NCI-H524 (cell line): Measurements from ENCODE around the gene TMEM220.

ENCODE experiments used
- DNase-seq, 2 experiments: peaks; one replicate each; lab custom pipeline; 2025; lab: John Stamatoyannopoulos, UW

TMEM220 gene

GRCh38 chr17:10729334-10730193 is at the start of gene TMEM220:
Gene TMEM220, minus strand, starts transcription at chr17:10730023. Its CDS starts 172 bp downstream, at chr17:10729851.
- DNase-seq = peak in 1 of 2 experiments; percentile 45

DNA sequence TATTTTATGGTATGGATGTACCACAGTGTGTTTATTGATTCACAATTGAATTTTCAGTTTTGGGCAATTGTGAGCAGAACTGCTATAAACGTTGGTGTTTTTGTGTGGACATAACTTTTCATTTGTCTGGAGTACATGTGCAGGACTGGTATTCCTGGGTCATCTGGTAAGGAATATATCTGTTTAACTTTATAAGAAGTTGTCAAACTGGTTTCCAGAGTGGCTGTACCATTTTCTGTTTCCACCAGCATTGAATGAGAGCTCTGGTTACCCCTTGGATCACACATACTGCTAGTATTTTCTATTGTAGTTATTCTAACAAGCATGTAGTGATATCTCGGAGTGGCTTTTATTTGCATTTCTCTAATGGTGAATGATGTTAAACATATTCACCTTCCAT is 49.8 kb upstream of the TMEM220 start:
- no peak for DNase-seq

DNA sequence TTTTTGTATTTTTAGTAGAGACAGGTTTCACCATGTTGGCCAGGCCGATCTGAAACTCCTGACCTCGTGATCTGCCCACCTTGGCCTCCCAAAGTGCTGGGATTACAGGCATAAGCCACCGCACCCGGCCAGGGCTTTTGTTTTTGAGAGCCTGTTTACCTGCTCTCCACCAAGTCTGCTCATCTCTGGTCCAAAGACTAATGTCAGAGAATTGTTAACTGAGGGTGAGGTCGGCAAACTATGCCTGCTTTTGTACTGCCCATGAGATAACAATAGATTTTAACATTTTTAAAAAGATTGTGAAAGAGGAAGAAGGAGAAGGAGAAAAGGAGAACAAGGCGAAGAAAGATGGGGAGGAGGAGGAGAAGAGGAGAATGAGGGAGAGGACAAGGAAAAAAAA is 48.1 kb upstream of the TMEM220 start:
- no peak for DNase-seq

DNA sequence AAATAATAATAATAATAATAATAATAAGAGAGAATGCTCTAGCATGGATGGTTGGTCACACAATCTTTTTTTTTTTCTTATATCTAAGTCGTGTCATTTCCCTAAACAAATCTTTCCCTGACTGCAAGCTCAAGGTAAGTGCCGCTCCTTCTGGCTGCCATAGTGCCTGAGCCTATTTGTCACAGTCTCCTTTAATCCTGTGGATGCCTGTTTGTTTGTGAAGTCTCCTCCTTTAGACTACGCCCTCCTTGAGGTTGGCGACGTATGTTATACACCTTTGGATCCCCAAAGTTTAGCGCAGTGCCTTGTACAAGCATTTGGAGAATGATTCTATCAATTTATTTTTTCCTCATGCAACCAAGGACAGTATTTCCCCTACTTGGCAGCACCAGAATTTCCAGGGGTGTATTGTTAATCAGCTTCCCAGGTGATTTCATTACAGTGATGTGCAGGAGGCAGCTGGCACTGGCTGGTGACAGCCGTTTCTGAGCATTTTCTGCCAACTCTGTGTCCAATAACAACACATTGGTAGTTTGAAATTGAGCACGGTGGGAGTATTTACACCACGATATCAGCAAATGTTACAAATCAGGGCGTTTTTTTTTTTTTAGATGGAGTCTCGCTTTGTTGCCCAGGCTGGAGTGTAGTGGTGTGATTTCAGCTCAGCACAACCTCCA is 47.4 kb upstream of the TMEM220 start:
- DNase-seq = no peak

GRCh38 chr17:10776381-10776780 is 46.6 kb upstream of the TMEM220 start:
- no peak for DNase-seq

DNA sequence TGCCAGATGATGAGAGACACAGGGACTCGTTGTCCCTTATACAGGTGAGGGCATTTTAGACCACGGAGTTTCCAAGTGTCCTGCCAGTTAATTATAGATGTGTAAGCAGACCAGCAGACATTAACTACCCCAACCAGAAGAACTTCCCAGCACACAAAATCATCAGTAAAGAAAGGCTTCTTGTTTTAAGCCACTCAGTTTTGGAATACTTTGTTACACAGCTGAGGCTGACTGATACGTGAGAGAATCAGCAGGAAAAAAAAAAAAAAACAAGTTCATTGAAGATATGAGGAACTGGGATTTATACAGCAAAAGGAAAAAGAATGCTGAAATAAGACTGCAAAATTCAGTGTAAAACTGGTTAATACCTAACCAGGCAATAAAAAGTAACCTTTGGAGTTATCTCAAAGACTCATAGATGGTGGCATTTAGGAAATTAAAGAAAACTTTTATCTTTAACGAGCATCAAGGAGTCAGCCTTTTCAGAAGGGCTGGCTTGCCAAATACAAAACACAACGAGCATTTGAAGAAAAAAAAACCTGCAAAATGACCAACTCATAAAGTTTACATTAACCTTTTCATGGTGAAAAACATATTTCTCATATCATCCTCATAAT is 46.0 kb upstream of the TMEM220 start:
- DNase-seq = no peak

- no peak for DNase-seq
Observed at GRCh38 chr17:10775058-10775457, 45.2 kb upstream of the TMEM220 start.

GRCh38 chr17:10773391-10773790 is 43.6 kb upstream of the TMEM220 start:
- no peak for DNase-seq

DNA sequence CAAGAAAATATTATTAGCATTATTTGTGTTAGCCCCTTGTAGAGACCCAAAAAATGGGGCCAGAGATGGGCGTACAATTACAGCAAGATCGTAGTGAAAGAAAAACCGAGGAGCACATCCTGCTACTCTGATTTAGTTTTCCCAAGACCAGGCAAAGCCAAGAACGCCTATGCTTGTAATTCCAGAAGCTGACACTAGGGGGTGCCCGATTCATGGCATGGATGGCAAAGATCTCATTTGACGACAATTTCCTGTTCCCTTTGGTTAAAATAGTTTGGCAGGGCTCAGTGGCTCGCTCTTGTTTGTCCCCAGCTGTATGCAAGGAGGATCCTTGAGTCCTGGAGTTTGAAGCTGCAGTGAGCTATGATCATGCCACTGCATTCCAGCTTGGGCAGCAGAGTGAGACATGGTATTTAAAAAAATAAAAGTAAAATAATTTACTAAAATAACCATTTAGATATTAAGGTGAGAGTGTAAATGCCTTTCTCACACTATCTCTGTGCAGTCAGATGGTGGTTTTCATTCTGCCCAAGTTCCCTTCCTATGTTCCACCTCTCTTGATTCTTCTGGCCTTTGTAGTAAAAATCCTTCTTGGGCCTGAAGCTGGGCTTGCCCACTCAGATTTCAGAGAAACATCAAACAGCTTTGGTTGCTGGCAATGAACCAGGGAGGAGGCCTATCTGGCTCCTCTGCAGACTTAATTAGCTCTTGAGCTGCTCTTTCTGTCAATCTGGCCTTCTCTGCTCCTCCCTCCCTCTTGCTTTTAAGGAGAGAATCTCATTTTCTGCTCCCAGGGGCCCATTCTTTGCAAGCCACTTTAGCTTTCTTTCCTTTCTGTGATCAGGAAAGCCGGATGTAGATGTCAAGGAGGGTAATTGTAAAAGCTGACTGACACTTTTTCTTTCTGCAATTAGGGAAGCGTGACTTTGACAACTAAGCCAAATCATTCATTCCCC is 42.9 kb upstream of the TMEM220 start:
- peak; percentile 31 to 64 for DNase-seq

GRCh38 chr17:10771148-10771547 is 41.3 kb upstream of the TMEM220 start:
- no peak for DNase-seq

GRCh38 chr17:10769840-10770239 is 40.0 kb upstream of the TMEM220 start:
- DNase-seq = no peak

DNA sequence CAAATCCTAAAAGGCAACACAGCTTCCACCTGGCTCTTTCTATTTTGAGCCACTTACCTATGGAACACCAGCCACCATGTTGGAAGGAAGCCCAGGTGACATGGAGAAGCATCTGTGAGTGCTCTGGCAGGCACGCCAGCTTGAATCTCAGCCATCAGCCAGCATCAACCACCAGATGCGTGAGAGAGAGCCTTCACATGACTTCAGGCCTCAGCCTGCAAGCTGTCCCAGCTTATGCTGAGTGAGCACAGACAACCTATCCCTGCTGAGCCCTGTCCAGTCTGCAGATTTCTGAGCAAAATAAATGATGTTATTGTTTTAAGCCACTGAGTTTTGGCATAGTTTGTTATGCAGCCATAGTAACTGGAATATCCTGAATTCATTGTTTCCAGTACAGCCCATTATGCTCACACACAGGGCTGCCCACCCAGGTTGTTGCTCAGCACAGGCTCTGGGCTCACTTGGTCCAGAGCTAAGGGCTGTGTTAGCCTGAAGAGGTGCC is 39.0 kb upstream of the TMEM220 start:
- no peak for DNase-seq

DNA sequence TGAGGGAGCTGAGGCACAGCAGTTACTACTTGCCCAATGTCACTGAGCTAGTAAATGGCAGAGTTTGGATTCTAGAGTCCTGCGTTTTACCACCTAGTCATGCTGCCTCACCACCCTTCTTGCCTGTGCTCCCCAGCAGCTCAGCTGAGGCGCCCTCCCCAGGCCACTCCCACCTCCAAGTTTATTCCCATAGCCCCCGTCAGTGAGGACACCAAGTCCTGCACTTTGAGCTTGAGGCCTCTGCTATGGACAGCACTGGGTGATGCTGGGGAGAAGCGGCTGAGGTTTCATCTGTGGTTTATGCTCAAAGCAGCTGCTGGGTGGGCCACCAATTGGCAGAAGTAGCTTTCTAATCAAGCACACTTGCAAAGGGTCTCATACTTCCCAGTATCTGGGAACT is 37.4 kb upstream of the TMEM220 start:
- DNase-seq = no peak

GRCh38 chr17:10762037-10762436 is 32.2 kb upstream of the TMEM220 start:
- no peak for DNase-seq

DNA sequence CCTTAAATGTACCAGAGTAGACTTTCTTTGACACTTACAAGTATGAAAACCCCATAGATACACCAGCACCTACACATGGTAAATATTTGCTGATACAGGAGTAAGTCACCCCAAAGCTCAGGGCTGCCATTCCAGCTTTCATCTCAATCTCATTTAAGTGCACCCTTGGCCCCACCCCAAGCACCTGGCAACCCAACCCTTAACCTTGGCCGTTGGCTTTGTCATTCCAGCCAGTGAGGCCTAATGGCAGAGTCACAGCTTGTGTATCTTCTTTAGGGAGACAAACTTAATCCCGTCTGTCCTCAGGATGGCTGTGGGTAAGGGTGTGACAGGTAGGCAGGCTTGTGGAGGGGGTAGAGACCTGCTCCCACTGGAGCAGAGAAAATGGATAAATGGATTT is 31.5 kb upstream of the TMEM220 start:
- DNase-seq = no peak

DNA sequence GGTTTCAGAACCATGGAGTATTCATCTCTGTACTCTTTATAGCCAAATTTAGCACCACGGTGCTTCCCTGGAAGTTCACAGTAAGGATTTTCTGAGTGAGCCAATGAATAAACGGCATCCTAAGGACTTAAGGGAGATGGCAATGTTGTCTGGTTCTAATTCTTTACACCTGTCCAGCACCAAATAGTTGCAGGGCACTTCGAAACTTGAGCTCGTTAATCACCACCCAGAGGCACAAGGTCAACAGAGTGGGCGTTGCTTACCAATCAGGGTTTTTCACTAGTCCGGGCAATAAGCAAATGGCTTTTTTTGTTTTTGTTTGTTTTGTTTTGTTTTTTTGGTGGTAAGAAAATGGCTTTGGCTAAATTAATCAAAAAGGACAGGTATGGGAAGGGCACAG is 28.2 kb upstream of the TMEM220 start:
- DNase-seq = no peak

- DNase-seq = no peak
Observed at GRCh38 chr17:10757647-10758046, 27.8 kb upstream of the TMEM220 start.

DNA sequence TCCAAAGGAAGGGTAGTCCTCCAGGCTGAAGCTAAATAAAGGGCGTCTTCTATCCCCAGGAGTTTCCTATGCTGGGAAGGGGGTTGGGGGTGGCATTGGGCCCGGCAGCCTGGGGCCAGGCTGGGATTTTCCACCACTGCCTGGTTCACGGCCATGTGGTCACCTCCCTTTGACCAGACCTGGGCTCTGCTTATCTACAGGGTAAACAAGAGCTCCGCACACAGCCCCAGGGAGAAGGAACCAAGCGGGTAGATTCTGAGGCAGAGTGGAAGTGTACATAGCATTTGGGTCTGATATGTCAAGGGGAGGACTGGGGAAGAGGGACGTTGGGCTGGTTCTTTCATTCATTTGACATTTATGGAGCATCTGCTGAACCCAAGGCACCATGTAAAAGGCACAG is 27.2 kb upstream of the TMEM220 start:
- DNase-seq = no peak

DNA sequence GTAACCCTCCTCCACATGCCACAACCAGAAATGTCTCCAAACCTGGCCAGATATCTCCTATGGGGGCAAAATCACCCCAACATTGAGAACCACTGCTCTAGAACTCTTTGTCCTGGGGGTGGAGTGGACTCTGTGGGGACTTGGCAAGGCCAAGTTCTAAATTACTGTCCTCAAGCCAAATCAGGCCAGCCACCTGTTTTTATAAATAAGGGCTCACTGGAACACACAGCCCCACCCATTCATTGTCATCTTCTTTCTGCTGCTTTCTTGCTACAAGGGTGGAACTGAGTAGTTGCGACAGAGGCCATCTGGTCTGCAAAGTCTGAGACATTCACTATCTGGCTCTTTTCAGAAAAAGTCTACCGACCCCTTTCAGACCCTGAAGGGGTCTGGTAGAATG is 26.8 kb upstream of the TMEM220 start:
- no peak for DNase-seq

DNA sequence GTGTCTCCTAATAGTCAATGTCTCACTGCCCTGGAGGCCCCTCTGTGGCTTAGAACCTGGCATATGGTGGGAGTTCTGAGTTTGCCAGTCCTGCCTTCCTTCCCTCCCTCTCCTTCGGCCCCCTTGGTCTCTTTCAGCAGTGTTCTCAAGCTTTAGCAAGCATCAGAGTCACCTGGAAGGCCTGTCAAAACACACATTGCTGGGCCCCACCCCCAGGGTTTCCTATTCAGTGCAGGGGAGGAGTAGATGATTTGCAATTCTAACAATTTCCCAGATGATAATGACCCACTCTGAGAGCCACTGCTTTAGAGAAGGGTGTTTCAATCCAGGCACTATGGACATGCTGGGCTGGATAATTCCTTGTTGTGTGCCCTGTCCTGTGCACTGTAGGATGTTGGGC is 26.4 kb upstream of the TMEM220 start:
- no peak for DNase-seq

GRCh38 chr17:10755592-10756127 is 25.8 kb upstream of the TMEM220 start:
- DNase-seq = no peak
